Measurements from ENCODE around the gene LSM5. TPM values are rescaled to one million over a fixed set of nuclear protein-coding genes. Genes with fewer than 3 reads are reported as not detected.

The LSM5 gene
- total and polyA plus RNA-seq, 9 of the 15 experiments (the other 6 are each of a cell fraction or from before 2014, with no cell fraction given): 36.3 to 620 (median 186) TPM

DNA sequence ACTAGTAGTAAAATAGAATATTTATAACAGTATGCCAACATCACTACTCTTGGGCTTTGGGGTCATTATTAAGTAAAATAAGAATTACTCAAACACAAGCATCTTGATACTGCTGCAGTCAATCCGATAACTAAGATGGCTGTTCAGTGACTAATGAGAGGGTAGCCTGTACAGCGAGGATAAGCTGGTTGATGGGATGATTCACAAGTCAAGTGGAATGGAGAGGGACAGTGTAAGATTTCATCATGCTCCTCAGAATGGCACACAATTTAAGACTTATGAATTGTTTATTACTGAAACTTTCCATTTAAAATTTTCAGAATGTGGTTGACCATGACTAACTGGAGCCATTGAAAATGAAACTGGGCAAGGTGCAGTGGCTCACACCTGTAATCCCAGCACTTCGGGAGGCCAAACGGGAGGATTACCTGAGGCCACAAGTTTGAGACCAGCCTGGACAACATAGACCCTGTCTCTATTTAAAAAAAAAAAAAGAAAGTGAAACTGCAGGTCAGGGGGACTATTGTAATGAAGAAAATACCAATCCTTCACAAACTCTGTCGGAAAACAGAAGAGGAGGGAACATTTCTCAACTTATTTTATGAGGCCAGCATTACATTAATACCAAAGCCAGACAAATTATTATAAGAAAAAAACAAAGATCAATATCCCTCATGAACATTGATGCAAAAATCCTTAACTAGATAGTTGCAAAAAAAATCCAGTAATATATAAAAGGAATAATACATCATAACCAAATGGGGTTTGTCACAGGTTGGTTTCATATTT, 16.3 kb upstream of the LSM5 start (continued):
- TF ChIP-seq, protein P1, sequence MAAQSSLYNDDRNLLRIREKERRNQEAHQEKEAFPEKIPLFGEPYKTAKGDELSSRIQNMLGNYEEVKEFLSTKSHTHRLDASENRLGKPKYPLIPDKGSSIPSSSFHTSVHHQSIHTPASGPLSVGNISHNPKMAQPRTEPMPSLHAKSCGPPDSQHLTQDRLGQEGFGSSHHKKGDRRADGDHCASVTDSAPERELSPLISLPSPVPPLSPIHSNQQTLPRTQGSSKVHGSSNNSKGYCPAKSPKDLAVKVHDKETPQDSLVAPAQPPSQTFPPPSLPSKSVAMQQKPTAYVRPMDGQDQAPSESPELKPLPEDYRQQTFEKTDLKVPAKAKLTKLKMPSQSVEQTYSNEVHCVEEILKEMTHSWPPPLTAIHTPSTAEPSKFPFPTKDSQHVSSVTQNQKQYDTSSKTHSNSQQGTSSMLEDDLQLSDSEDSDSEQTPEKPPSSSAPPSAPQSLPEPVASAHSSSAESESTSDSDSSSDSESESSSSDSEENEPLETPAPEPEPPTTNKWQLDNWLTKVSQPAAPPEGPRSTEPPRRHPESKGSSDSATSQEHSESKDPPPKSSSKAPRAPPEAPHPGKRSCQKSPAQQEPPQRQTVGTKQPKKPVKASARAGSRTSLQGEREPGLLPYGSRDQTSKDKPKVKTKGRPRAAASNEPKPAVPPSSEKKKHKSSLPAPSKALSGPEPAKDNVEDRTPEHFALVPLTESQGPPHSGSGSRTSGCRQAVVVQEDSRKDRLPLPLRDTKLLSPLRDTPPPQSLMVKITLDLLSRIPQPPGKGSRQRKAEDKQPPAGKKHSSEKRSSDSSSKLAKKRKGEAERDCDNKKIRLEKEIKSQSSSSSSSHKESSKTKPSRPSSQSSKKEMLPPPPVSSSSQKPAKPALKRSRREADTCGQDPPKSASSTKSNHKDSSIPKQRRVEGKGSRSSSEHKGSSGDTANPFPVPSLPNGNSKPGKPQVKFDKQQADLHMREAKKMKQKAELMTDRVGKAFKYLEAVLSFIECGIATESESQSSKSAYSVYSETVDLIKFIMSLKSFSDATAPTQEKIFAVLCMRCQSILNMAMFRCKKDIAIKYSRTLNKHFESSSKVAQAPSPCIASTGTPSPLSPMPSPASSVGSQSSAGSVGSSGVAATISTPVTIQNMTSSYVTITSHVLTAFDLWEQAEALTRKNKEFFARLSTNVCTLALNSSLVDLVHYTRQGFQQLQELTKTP (IDR thresholded peaks at IDR 0.05; ENCODE audit: low read depth in 1 of 2, partially characterized antibody in 2 of 2): peak in 1 of 2 experiments; percentile 82
- no peak for TF ChIP-seq SIN3A (IDR thresholded peaks at IDR 0.05; ENCODE audit: borderline replicate concordance in 2 of 2, control insufficient read depth in 1 of 2, low read depth in 2 of 2, low read length in 2 of 2)
- 0 out of 2 replicates have a peak, but pooled peaks have one; percentile 24 for TF ChIP-seq LCOR (CRISPR knock-in tag; IDR thresholded peaks at IDR 0.05)
- TF ChIP-seq KLF13 (tag; IDR thresholded peaks at IDR 0.05; ENCODE audit: borderline replicate concordance, low read depth): 0 out of 2 replicates have a peak, but pooled peaks have one; percentile 21
- TF ChIP-seq, protein P2, sequence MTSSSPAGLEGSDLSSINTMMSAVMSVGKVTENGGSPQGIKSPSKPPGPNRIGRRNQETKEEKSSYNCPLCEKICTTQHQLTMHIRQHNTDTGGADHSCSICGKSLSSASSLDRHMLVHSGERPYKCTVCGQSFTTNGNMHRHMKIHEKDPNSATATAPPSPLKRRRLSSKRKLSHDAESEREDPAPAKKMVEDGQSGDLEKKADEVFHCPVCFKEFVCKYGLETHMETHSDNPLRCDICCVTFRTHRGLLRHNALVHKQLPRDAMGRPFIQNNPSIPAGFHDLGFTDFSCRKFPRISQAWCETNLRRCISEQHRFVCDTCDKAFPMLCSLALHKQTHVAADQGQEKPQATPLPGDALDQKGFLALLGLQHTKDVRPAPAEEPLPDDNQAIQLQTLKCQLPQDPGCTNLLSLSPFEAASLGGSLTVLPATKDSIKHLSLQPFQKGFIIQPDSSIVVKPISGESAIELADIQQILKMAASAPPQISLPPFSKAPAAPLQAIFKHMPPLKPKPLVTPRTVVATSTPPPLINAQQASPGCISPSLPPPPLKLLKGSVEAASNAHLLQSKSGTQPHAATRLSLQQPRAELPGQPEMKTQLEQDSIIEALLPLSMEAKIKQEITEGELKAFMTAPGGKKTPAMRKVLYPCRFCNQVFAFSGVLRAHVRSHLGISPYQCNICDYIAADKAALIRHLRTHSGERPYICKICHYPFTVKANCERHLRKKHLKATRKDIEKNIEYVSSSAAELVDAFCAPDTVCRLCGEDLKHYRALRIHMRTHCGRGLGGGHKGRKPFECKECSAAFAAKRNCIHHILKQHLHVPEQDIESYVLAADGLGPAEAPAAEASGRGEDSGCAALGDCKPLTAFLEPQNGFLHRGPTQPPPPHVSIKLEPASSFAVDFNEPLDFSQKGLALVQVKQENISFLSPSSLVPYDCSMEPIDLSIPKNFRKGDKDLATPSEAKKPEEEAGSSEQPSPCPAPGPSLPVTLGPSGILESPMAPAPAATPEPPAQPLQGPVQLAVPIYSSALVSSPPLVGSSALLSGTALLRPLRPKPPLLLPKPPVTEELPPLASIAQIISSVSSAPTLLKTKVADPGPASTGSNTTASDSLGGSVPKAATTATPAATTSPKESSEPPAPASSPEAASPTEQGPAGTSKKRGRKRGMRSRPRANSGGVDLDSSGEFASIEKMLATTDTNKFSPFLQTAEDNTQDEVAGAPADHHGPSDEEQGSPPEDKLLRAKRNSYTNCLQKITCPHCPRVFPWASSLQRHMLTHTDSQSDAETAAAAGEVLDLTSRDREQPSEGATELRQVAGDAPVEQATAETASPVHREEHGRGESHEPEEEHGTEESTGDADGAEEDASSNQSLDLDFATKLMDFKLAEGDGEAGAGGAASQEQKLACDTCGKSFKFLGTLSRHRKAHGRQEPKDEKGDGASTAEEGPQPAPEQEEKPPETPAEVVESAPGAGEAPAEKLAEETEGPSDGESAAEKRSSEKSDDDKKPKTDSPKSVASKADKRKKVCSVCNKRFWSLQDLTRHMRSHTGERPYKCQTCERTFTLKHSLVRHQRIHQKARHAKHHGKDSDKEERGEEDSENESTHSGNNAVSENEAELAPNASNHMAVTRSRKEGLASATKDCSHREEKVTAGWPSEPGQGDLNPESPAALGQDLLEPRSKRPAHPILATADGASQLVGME (CRISPR knock-in tag; IDR thresholded peaks at IDR 0.05): no peak
- TF ChIP-seq, protein P3, sequence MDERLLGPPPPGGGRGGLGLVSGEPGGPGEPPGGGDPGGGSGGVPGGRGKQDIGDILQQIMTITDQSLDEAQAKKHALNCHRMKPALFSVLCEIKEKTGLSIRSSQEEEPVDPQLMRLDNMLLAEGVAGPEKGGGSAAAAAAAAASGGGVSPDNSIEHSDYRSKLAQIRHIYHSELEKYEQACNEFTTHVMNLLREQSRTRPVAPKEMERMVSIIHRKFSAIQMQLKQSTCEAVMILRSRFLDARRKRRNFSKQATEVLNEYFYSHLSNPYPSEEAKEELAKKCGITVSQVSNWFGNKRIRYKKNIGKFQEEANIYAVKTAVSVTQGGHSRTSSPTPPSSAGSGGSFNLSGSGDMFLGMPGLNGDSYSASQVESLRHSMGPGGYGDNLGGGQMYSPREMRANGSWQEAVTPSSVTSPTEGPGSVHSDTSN (CRISPR knock-in tag; IDR thresholded peaks at IDR 0.05; ENCODE audit: low read depth): no peak
- TF ChIP-seq, protein P3 (tag; conservative IDR thresholded peaks at IDR 0.05; ENCODE audit: low read depth): peak; percentile 71
- TF ChIP-seq, protein P4, sequence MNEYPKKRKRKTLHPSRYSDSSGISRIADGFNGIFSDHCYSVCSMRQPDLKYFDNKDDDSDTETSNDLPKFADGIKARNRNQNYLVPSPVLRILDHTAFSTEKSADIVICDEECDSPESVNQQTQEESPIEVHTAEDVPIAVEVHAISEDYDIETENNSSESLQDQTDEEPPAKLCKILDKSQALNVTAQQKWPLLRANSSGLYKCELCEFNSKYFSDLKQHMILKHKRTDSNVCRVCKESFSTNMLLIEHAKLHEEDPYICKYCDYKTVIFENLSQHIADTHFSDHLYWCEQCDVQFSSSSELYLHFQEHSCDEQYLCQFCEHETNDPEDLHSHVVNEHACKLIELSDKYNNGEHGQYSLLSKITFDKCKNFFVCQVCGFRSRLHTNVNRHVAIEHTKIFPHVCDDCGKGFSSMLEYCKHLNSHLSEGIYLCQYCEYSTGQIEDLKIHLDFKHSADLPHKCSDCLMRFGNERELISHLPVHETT (CRISPR knock-in tag; conservative IDR thresholded peaks at IDR 0.05 in 1 of 2, IDR thresholded peaks at IDR 0.05 in 1 of 2): 0 out of 4 replicates have a peak, but pooled peaks of 1 of the 2 experiments have one; percentile 44
- no peak for TF ChIP-seq KLF10 (CRISPR knock-in tag; IDR thresholded peaks at IDR 0.05)
- peak; percentile 86 for TF ChIP-seq ZNF644 (tag; IDR thresholded peaks at IDR 0.05; ENCODE audit: low read depth)

Data from K562 (cell line).